NOMO-1 (cell line): Measurements from ENCODE around the gene DNAJC9.
"Not testable (repeated sequence)": the region's sequence is repeated elsewhere in the genome, so short reads cannot be mapped to it uniquely, and the experiment has no call there.

Experiments used
- DNase-seq, 2 experiments: peaks; one replicate each; lab custom pipeline; 2025; ENCODE audit not compliant: unreplicated experiment in 2 of 2; lab: John Stamatoyannopoulos, UW

DNAJC9 gene

GRCh38 chr10:73246646-73247508, at the start of gene DNAJC9:
Gene DNAJC9, minus strand, starts transcription at chr10:73247255. Its CDS starts 66 bp downstream, at chr10:73247189.
- peak; percentile 91 to 94 for DNase-seq

- DNase-seq, result no peak
Measured at GRCh38 chr10:73293461-73293860, 46.4 kb upstream of the DNAJC9 start.

GRCh38 chr10:73289958-73290357, 42.9 kb upstream of the DNAJC9 start:
- no peak for DNase-seq

GRCh38 chr10:73287441-73287840, 40.4 kb upstream of the DNAJC9 start:
- DNase-seq, result peak; percentile 26 to 64

- DNase-seq, result no peak
Measured at GRCh38 chr10:73281097-73281496, 34.0 kb upstream of the DNAJC9 start.

- DNase-seq, result no peak
Measured at GRCh38 chr10:73264423-73264822, 17.4 kb upstream of the DNAJC9 start.

GRCh38 chr10:73263693-73264347, 16.8 kb upstream of the DNAJC9 start:
- DNase-seq, result peak in 1 of 2 experiments; percentile 7

- no peak for DNase-seq
Measured at GRCh38 chr10:73262880-73263555, 16.0 kb upstream of the DNAJC9 start.

- no peak for DNase-seq
Measured at GRCh38 chr10:73262105-73262730, 15.2 kb upstream of the DNAJC9 start.

GRCh38 chr10:73261362-73261995, 14.4 kb upstream of the DNAJC9 start:
- DNase-seq, result no peak

- DNase-seq, result not testable (repeated sequence)
Measured at GRCh38 chr10:73258612-73259011, 11.6 kb upstream of the DNAJC9 start.

GRCh38 chr10:73253225-73253555, 6.1 kb upstream of the DNAJC9 start:
- peak in 1 of 2 experiments; percentile 4 for DNase-seq

GRCh38 chr10:73252445-73253224, 5.6 kb upstream of the DNAJC9 start, which contains the start of gene MRPS16:
Gene MRPS16, minus strand, starts transcription at chr10:73252644. Its CDS starts 162 bp downstream, at chr10:73252482.
- peak; percentile 96 to 97 for DNase-seq

GRCh38 chr10:73251683-73252444, 4.8 kb upstream of the DNAJC9 start:
- peak in 1 of 2 experiments; percentile 11 for DNase-seq

- no peak for DNase-seq
Measured at GRCh38 chr10:73248259-73248724, 1.2 kb upstream of the DNAJC9 start.

- DNase-seq, result no peak
Measured at GRCh38 chr10:73247509-73248258, 629 bp upstream of the DNAJC9 start.

GRCh38 chr10:73246322-73246645, 771 bp downstream of the DNAJC9 start:
- no peak for DNase-seq

- no peak for DNase-seq
Measured at GRCh38 chr10:73244866-73245477, 2.1 kb downstream of the DNAJC9 start.
